HL-60/S4 treated with retinoic acid at 250 ng/mL for 4 days and 3 days (cell line): Measurements from ENCODE around the gene FBXO47.

Source experiments
- in situ Hi-C: fragments of 300-500 bp; cut with MboI; formaldehyde crosslinking; loops from 2 replicates; pipeline ENCODE4 v1.7.0; 2022; ENCODE audit warnings: low sequenced_read_pairs

Gene FBXO47

DNA sequence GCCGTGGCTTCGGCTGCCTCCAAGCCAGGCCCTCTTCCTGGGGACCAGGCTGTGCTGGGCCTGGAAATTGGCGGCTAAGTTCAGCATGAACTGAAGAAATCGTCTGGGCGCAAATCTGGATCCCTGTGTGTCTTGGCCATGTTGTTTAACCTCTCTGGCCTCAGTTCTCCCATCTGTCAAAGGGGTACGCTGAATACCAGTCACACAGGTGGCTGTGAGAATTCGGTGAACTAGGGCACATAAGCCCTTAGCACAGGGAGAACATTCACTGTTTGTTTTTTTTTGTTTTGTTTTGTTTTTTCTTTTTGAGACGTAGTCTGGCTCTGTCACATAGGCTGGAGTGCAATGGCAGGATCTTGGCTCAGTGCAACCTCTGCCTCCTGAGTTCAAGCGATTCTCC lies 78.4 kb downstream of the FBXO47 start:
- in situ Hi-C loops = no loop called here

DNA sequence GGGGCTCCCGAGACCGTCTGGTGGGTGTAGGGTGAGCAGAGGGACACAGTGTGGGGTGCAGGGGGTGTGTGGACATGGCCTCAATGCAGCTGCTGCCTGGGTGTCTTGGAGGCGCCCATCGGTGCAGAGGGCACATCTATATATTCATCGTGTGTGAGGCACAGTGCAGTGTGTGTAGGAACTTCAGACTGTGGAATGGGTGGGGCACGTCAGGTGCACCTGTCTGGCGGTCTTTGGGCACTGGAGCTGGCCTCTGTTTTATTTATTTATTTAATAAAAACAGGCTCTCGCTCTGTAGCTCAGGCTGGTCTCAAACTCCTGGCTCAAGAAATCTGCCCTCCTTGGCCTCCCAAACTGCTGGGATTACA lies 80.6 kb downstream of the FBXO47 start:
- in situ Hi-C loops = no loop called here
